Hypothalamus (tissue), 51 donors: Measurements from ENCODE around the gene MAP3K6.

Experiments
- DNase-seq, 51 donors: peaks; one replicate each; lab custom pipeline; 2025; lab: John Stamatoyannopoulos, UW

MAP3K6 gene

GRCh38 chr1:27307874-27308598 lies 58.7 kb downstream of the MAP3K6 start:
- DNase-seq, result no peak

DNA sequence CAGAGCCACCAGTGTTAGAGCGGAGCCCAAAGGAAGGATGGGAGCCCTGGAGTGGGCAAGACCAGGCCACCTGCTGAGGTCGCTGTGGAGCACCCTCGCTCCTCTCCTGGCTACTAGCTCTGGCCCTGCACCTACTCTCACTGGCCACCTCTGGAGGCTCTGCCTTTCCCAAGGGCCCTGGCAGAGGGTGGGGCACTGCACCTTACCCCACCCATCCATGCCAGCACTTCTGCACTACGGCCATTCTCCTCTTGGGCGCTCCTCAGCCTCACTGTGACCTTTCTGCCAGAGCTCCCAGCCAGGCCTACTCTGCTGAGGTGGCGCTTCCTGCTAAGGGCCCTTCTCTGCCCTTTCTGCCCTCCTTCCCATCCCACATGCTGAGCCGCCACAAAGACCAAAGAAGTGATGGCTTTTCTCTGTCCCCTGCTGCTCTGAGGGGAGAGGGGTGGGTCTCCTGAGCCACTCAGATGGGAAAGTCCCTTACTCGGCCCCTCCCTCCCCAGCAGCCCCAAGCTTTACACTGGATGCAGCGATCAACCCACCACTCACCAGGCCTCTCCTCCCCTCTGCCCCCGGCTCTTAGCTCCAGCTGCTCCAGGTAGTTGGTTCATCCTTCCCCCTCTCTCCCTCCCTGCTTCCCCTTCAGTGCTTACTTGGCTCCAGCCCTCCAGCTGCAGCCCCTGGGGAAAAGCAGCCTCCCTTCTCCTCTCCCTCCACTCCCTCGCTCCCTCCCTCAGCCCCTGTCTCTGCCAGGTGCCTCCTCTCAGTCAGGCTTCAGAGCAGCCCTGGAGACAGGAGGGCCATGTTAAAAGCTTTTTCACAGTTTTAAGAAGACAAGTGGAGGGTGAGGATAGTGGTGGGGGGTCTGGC lies 59.6 kb downstream of the MAP3K6 start:
- DNase-seq, result no peak

DNA sequence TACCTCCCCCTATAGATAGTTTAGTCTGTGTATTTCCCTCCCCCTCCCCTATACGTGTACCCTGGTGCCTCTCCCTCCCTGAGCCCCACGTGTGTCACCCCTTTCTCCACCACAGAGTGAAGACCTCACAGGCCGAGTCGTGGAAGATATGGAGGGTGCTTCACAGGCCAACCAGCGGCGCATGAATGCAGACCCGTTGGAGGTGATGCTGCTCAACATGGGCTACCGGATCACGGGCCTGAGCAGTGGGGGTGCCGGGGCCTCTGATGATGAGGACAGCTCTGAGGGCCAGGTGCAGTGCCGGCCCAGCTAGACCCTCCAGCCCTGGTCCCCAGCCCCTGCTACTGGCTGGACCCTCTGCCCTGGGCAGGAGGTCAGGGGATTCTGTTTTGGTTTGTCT lies 60.7 kb downstream of the MAP3K6 start:
- DNase-seq, result no peak
